Heart left ventricle (tissue), 13 donors: ENCODE data around the gene TFEB.

Experiments used
- CTCF ChIP-seq, 12 donors: fragments of 200-600 bp; sonication (generic) in 4 of 12; IDR thresholded peaks; one replicate each; pipeline versions ENCODE4 v1.5.0 to v1.8.0; 2018 to 2022; ENCODE audit warnings: antibody characterized with exemption in 12 of 12, mild to moderate bottlenecking in 5 of 12
- POLR2A ChIP-seq, 2 donors: fragments of 450-650 bp; IDR thresholded peaks; one replicate each; pipeline ENCODE4 v1.6.1; 2017; ENCODE audit warnings: antibody characterized with exemption in 2 of 2, mild to moderate bottlenecking in 2 of 2, moderate library complexity in 2 of 2
- donor health status: ischemic (EF 13 %, LVEDD 7.1; RV severe dilation, severe dysfunction).
- donor health status: DM: no; HTN: yes; CAD: no.
- donor health status: DM: no; HTN: no; CAD: no.
- donor health status: ischemic (EF 25% LVEDD 6.9; RV normal size, moderate dysfunction).
- donor health status: ischemic (EF 25% LVEDD 5.7; RV mildly dilated, moderate dysfunction).
- donor health status: ischemic (EF 35%, LVEDD 5.7; RV mildly dilated, moderate dysfunction).
- donor health status: nonischemic (EF 11% LVEDD 7.7; RV severe dilation, severe dysfunction).
- donor health status: DM: yes; HTN: yes; CAD: no.
- donor health status: PGD.
- donor health status: ischemic (EF 29% LVEDD 5.4; RV normal size, mild dysfunction).
- donor health status: nonischemic (EF 23%, LVEDD 6.1; RV moderate dilation, normal function).

- TF ChIP-seq CTCF (IDR thresholded peaks at IDR 0.05): no peak
- TF ChIP-seq POLR2A (IDR thresholded peaks at IDR 0.05): no peak
Measured at GRCh38 chr6:41744236-41744787, 8.9 kb upstream of the TFEB start.
